Measurements from ENCODE around the gene TLE3.

GRCh38 chr15:70065006-70065722 lies 32.6 kb downstream of the TLE3 start:
- TF ChIP-seq ZNF8 (CRISPR knock-in tag; IDR thresholded peaks at IDR 0.05), result no peak
- no peak for TF ChIP-seq ZFP30 (CRISPR knock-in tag; IDR thresholded peaks at IDR 0.05)
- TF ChIP-seq PATZ1 (CRISPR knock-in tag; IDR thresholded peaks at IDR 0.05; ENCODE audit: borderline replicate concordance), result no peak
- no peak for TF ChIP-seq CREB5 (CRISPR knock-in tag; IDR thresholded peaks at IDR 0.05; ENCODE audit: low read depth)
- no peak for TF ChIP-seq ESRRG (CRISPR knock-in tag; IDR thresholded peaks at IDR 0.05)
- TF ChIP-seq ISL1 (CRISPR knock-in tag; IDR thresholded peaks at IDR 0.05), result no peak
- no peak for TF ChIP-seq CSRNP3 (CRISPR knock-in tag; IDR thresholded peaks at IDR 0.05)

All from SK-N-SH treated with all-trans-retinoic acid at 6 μM for 48 hours (cell line).